ENCODE measurements around the gene RASGRF2. TPM values are rescaled to one million over a fixed set of nuclear protein-coding genes. Genes with fewer than 3 reads are reported as not detected.

The RASGRF2 gene
- total and polyA plus RNA-seq, 2 of the 8 experiments (the other 6 are each of a cell fraction or from before 2014, with no cell fraction given) = 2.6 to 29.5 TPM

- no peak overlapping the region for H3K23ac ChIP-seq (ENCODE audit: insufficient read length)
- POLR2A ChIA-PET (ENCODE audit: partially characterized antibody) = no interaction called here
- FAIRE-seq = no peak
- TF ChIP-seq TCF12 (IDR thresholded peaks at IDR 0.05; ENCODE audit: low read depth, low read length) (no peak), CTBP2 (IDR thresholded peaks at IDR 0.05; ENCODE audit: borderline replicate concordance, insufficient read depth, insufficient read length, low read length) (no peak), SP2 (IDR thresholded peaks at IDR 0.05; ENCODE audit: low read length) (no peak)
- TF ChIP-seq, protein P1, sequence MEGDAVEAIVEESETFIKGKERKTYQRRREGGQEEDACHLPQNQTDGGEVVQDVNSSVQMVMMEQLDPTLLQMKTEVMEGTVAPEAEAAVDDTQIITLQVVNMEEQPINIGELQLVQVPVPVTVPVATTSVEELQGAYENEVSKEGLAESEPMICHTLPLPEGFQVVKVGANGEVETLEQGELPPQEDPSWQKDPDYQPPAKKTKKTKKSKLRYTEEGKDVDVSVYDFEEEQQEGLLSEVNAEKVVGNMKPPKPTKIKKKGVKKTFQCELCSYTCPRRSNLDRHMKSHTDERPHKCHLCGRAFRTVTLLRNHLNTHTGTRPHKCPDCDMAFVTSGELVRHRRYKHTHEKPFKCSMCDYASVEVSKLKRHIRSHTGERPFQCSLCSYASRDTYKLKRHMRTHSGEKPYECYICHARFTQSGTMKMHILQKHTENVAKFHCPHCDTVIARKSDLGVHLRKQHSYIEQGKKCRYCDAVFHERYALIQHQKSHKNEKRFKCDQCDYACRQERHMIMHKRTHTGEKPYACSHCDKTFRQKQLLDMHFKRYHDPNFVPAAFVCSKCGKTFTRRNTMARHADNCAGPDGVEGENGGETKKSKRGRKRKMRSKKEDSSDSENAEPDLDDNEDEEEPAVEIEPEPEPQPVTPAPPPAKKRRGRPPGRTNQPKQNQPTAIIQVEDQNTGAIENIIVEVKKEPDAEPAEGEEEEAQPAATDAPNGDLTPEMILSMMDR (IDR thresholded peaks at IDR 0.05; ENCODE audit: control extremely low read depth in 1 of 3, insufficient read depth in 1 of 3, low read depth in 1 of 3, low read length in 3 of 3) = no peak
Observed at GRCh38 chr5:81052325-81052724, 92.2 kb downstream of the RASGRF2 start.

More at GRCh38 chr5:81052325-81052724, 92.2 kb downstream of the RASGRF2 start:
- Histone ChIP-seq H3K9ac (replicated peaks in 1 of 4; ENCODE audit: extremely low read depth in 1 of 4, low read depth in 3 of 4, low read length in 3 of 4) (no peak overlapping the region), H3K14ac (ENCODE audit: insufficient read length) (no peak overlapping the region), H2AK5ac (ENCODE audit: low read depth, low read length) (no peak overlapping the region), H3K4me3 (ENCODE audit: extremely low read depth in 1 of 4, insufficient read depth in 2 of 4, low read depth in 3 of 4, low read length in 4 of 4) (no peak overlapping the region), H3K4ac (replicated peaks; ENCODE audit: insufficient read length, low read depth, low read length) (no peak overlapping the region), H3K4me2 (ENCODE audit: insufficient read depth in 1 of 2, low read depth in 2 of 2, low read length in 2 of 2) (no peak overlapping the region), H4K20me1 (replicated peaks in 1 of 2; ENCODE audit: control insufficient read depth in 1 of 2, insufficient read depth in 2 of 2, low read length in 2 of 2) (no peaks in the 10 kb centered on the region), H2BK20ac (ENCODE audit: low read length) (no peak overlapping the region), H3K23me2 (ENCODE audit: low read depth, low read length) (no peaks in the 10 kb centered on the region), H2BK120ac (replicated peaks; ENCODE audit: low read depth, low read length) (no peak overlapping the region), H4K91ac (replicated peaks; ENCODE audit: insufficient read length, low read length) (no peak overlapping the region), H3K79me1 (ENCODE audit: low read depth, low read length) (no peaks in the 10 kb centered on the region), H2AFZ (ENCODE audit: low read length) (no peak overlapping the region), H3K27ac (ENCODE audit: low read depth, low read length) (no peak overlapping the region), H3K56ac (replicated peaks; ENCODE audit: insufficient read length, low read depth, low read length) (no peak overlapping the region), H4K8ac (ENCODE audit: extremely low read depth, insufficient read depth, low read length) (no peak overlapping the region), H3K4me1 (replicated peaks in 1 of 4; ENCODE audit: control insufficient read depth in 3 of 4, insufficient read depth in 4 of 4, low read length in 3 of 4) (no peaks in the 10 kb centered on the region), H3K9me3 (ENCODE audit: insufficient read depth in 2 of 2, low read depth in 1 of 2, low read length in 1 of 2) (no peaks in the 10 kb centered on the region), H2BK5ac (ENCODE audit: low read depth, low read length) (no peak overlapping the region), H2BK15ac (ENCODE audit: low read length) (no peak overlapping the region), H2BK12ac (ENCODE audit: low read depth, low read length) (no peak overlapping the region), H3K79me2 (ENCODE audit: control insufficient read depth in 1 of 2, insufficient read depth in 2 of 2, low read length in 2 of 2) (no peaks in the 10 kb centered on the region), H3K18ac (ENCODE audit: extremely low read depth, low read length) (no peak overlapping the region), H3K36me3 (ENCODE audit: control insufficient read depth in 2 of 4, insufficient read depth in 4 of 4, low read length in 3 of 4) (no peaks in the 10 kb centered on the region; a peak in 1 of 8 replicates), H3K27me3 (replicated peaks in 1 of 4; ENCODE audit: control insufficient read depth in 3 of 4, extremely low read depth in 1 of 4, insufficient read depth in 3 of 4, low read length in 3 of 4) (no peaks in the 10 kb centered on the region), H4K5ac (ENCODE audit: insufficient read length, low read depth, low read length) (no peak overlapping the region)
- WGBS, 2 experiments (ENCODE audit: extremely low coverage in 1 of 2, insufficient coverage in 1 of 2, insufficient read length in 1 of 2, insufficient replicate concordance in 2 of 2, low coverage in 1 of 2, low lambda C conversion rate in 2 of 2, missing lambda C conversion rate in 1 of 2) = 90% methylated on average over 2 of the region's 2 CpGs; no CpG with 5 or more reads in 1 of the 2 experiments
- DNase-seq (ENCODE audit: low read depth in 1 of 2, low spot score in 2 of 2) = no peak
- CTCF ChIA-PET (ENCODE audit: partially characterized antibody) = interaction anchor here (1.5 kb wide), 1 partner anchor 61 kb away, joined by 3 read pairs; no protein-coding TSS in a partner anchor

Data from H1 (cell line).